ENCODE measurements around the gene IL18BP.

GRCh38 chr11:71986131-71986530 lies 12.6 kb upstream of the IL18BP start:
- TF ChIP-seq, protein P1, sequence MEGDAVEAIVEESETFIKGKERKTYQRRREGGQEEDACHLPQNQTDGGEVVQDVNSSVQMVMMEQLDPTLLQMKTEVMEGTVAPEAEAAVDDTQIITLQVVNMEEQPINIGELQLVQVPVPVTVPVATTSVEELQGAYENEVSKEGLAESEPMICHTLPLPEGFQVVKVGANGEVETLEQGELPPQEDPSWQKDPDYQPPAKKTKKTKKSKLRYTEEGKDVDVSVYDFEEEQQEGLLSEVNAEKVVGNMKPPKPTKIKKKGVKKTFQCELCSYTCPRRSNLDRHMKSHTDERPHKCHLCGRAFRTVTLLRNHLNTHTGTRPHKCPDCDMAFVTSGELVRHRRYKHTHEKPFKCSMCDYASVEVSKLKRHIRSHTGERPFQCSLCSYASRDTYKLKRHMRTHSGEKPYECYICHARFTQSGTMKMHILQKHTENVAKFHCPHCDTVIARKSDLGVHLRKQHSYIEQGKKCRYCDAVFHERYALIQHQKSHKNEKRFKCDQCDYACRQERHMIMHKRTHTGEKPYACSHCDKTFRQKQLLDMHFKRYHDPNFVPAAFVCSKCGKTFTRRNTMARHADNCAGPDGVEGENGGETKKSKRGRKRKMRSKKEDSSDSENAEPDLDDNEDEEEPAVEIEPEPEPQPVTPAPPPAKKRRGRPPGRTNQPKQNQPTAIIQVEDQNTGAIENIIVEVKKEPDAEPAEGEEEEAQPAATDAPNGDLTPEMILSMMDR (IDR thresholded peaks at IDR 0.05; ENCODE audit: low read depth, low read length, poor library complexity, severe bottlenecking), result no peak
- no peak for TF ChIP-seq EZH2phosphoT487 (IDR thresholded peaks at IDR 0.05; ENCODE audit: borderline replicate concordance, low read length)

Measured in DOHH2 (cell line).